Muscle layer of colon (tissue), 2 donors: Measurements from ENCODE around the gene KCNMA1.

Source experiments
- H3K27ac ChIP-seq: one replicate; pipeline ENCODE4 v1.7.0; 2013; ENCODE audit warnings: low read depth, mild to moderate bottlenecking, low read length, moderate library complexity
- H3K27me3 ChIP-seq, 2 donors: one replicate each; pipeline ENCODE4 v1.7.0; 2013; ENCODE audit warnings: low read length in 2 of 2, mild to moderate bottlenecking in 2 of 2; ENCODE audit not compliant: insufficient read depth in 2 of 2, control insufficient read depth in 1 of 2
- H3K36me3 ChIP-seq: one replicate; pipeline ENCODE4 v1.7.0; 2013; ENCODE audit warnings: mild to moderate bottlenecking, low read length; ENCODE audit not compliant: insufficient read depth
- H3K4me1 ChIP-seq: one replicate; pipeline ENCODE4 v1.7.0; 2013; ENCODE audit warnings: mild to moderate bottlenecking, low read length; ENCODE audit not compliant: insufficient read depth
- H3K4me3 ChIP-seq, 2 donors: one replicate each; pipeline ENCODE4 v1.7.0; 2013; ENCODE audit warnings: low read length in 2 of 2, low read depth in 1 of 2, mild to moderate bottlenecking in 1 of 2, moderate library complexity in 1 of 2
- H3K9ac ChIP-seq: one replicate; pipeline ENCODE4 v1.7.0; 2013; ENCODE audit warnings: low read length
- H3K9me3 ChIP-seq: one replicate; pipeline ENCODE4 v1.7.0; 2013; ENCODE audit warnings: mild to moderate bottlenecking, low read length
- donor health status: abdominal sarcoma.
- donor health status: Adenocarcinoma of cecum.

Gene KCNMA1

GRCh38 chr10:76944640-76945039 is 693.0 kb downstream of the KCNMA1 start:
- H3K9me3 ChIP-seq: no peaks in the 10 kb centered on the region
- peaks cover 16% of the 10 kb centered on the region for H3K4me1 ChIP-seq
- no peak overlapping the region for H3K4me3 ChIP-seq
- H3K27ac ChIP-seq: no peak overlapping the region
- no peaks in the 10 kb centered on the region for H3K27me3 ChIP-seq
- H3K9ac ChIP-seq: no peak overlapping the region
- peaks cover 27% of the 10 kb centered on the region for H3K36me3 ChIP-seq

GRCh38 chr10:76942628-76943416 is 694.8 kb downstream of the KCNMA1 start:
- H3K4me1 ChIP-seq: peaks cover 30% of the 10 kb centered on the region
- H3K9me3 ChIP-seq: no peaks in the 10 kb centered on the region
- H3K27ac ChIP-seq: no peak overlapping the region
- no peaks in the 10 kb centered on the region for H3K27me3 ChIP-seq
- H3K4me3 ChIP-seq: no peak overlapping the region
- no peak overlapping the region for H3K9ac ChIP-seq
- H3K36me3 ChIP-seq: peaks cover 27% of the 10 kb centered on the region

- no peak overlapping the region for H3K4me3 ChIP-seq
Observed at GRCh38 chr10:76939933-76940468, 697.6 kb downstream of the KCNMA1 start.

GRCh38 chr10:76937181-76937600 is 700.4 kb downstream of the KCNMA1 start:
- no peak overlapping the region for H3K4me3 ChIP-seq
- H3K36me3 ChIP-seq: no peaks in the 10 kb centered on the region
- H3K9me3 ChIP-seq: no peaks in the 10 kb centered on the region
- no peaks in the 10 kb centered on the region for H3K27me3 ChIP-seq
- peak overlapping the region; percentile 70 for H3K27ac ChIP-seq
- peaks cover 53% of the 10 kb centered on the region for H3K4me1 ChIP-seq
- no peak overlapping the region for H3K9ac ChIP-seq

More at GRCh38 chr10:76939933-76940468, 697.6 kb downstream of the KCNMA1 start:
- peaks cover 58% of the 10 kb centered on the region for H3K4me1 ChIP-seq
- H3K36me3 ChIP-seq: peaks cover 15% of the 10 kb centered on the region
- no peaks in the 10 kb centered on the region for H3K27me3 ChIP-seq
- no peak overlapping the region for H3K9ac ChIP-seq
- H3K9me3 ChIP-seq: no peaks in the 10 kb centered on the region
- H3K27ac ChIP-seq: peak overlapping the region; percentile 12

GRCh38 chr10:76935941-76936613 is 701.5 kb downstream of the KCNMA1 start:
- no peaks in the 10 kb centered on the region for H3K27me3 ChIP-seq
- no peak overlapping the region for H3K9ac ChIP-seq
- peaks cover 53% of the 10 kb centered on the region for H3K4me1 ChIP-seq
- no peak overlapping the region for H3K4me3 ChIP-seq
- H3K9me3 ChIP-seq: no peaks in the 10 kb centered on the region
- no peaks in the 10 kb centered on the region for H3K36me3 ChIP-seq
- peak overlapping the region; percentile 70 for H3K27ac ChIP-seq

GRCh38 chr10:76928565-76928964 is 709.0 kb downstream of the KCNMA1 start:
- no peaks in the 10 kb centered on the region for H3K27me3 ChIP-seq
- H3K36me3 ChIP-seq: no peaks in the 10 kb centered on the region
- no peak overlapping the region for H3K9ac ChIP-seq
- H3K27ac ChIP-seq: no peak overlapping the region
- H3K4me1 ChIP-seq: peaks cover 8% of the 10 kb centered on the region
- H3K4me3 ChIP-seq: no peak overlapping the region
- no peaks in the 10 kb centered on the region for H3K9me3 ChIP-seq

GRCh38 chr10:76925636-76926405 is 711.8 kb downstream of the KCNMA1 start:
- Histone ChIP-seq H3K9ac (no peak overlapping the region), H3K36me3 (no peaks in the 10 kb centered on the region), H3K4me1 (peaks cover 32% of the 10 kb centered on the region), H3K9me3 (no peaks in the 10 kb centered on the region), H3K4me3 (no peak overlapping the region), H3K27me3 (no peaks in the 10 kb centered on the region), H3K27ac (no peak overlapping the region)

GRCh38 chr10:76922666-76923065 is 714.9 kb downstream of the KCNMA1 start:
- Histone ChIP-seq H3K27me3 (no peaks in the 10 kb centered on the region), H3K36me3 (no peaks in the 10 kb centered on the region), H3K4me1 (peaks cover 45% of the 10 kb centered on the region), H3K9ac (no peak overlapping the region), H3K4me3 (no peak overlapping the region), H3K27ac (no peak overlapping the region), H3K9me3 (no peaks in the 10 kb centered on the region)

- Histone ChIP-seq H3K9me3 (no peaks in the 10 kb centered on the region), H3K27ac (peak overlapping the region; percentile 59), H3K4me1 (peaks cover 48% of the 10 kb centered on the region), H3K4me3 (no peak overlapping the region), H3K9ac (no peak overlapping the region), H3K27me3 (no peaks in the 10 kb centered on the region), H3K36me3 (no peaks in the 10 kb centered on the region)
Observed at GRCh38 chr10:76921383-76922010, 716.1 kb downstream of the KCNMA1 start.

- Histone ChIP-seq H3K27me3 (no peaks in the 10 kb centered on the region), H3K4me3 (no peak overlapping the region), H3K4me1 (peaks cover 46% of the 10 kb centered on the region), H3K9me3 (no peaks in the 10 kb centered on the region), H3K27ac (no peak overlapping the region), H3K36me3 (no peaks in the 10 kb centered on the region), H3K9ac (no peak overlapping the region)
Observed at GRCh38 chr10:76920581-76920980, 717.0 kb downstream of the KCNMA1 start.

- Histone ChIP-seq H3K4me1 (peaks cover 47% of the 10 kb centered on the region), H3K27me3 (no peaks in the 10 kb centered on the region), H3K9ac (no peak overlapping the region), H3K27ac (no peak overlapping the region), H3K9me3 (no peaks in the 10 kb centered on the region), H3K36me3 (peaks cover 8% of the 10 kb centered on the region), H3K4me3 (no peak overlapping the region)
Observed at GRCh38 chr10:76918106-76918505, 719.5 kb downstream of the KCNMA1 start.
